Testis (tissue), 2 donors: ENCODE results near the gene MSRB1.

Experiments
- CTCF ChIP-seq, 3 experiments: fragments of 450-650 bp in 2 of 3; fragments of 200-600 bp in 1 of 3; sonication (generic) in 1 of 3; IDR thresholded peaks; one replicate each; pipeline ENCODE4 v1.5.1; 2016 to 2019; ENCODE audit warnings: antibody characterized with exemption in 3 of 3, mild to moderate bottlenecking in 2 of 3, moderate library complexity in 1 of 3
- POLR2A ChIP-seq: fragments of 450-650 bp; IDR thresholded peaks from one replicate; pipeline ENCODE4 v1.6.1; 2017; ENCODE audit warnings: antibody characterized with exemption, mild to moderate bottlenecking, moderate library complexity

- TF ChIP-seq CTCF (IDR thresholded peaks at IDR 0.05): no peak
- TF ChIP-seq POLR2A: no peak
These were observed 38.9 kb downstream of the MSRB1 start for GRCh38 chr16:1903845-1904840.
